Measurements from ENCODE around the gene NCAPG.

- TF ChIP-seq CTCF (IDR thresholded peaks at IDR 0.05) (no peak), POLR2A (IDR thresholded peaks at IDR 0.05) (no peak)
These were observed 43.3 kb downstream of the NCAPG start for GRCh38 chr4:17854036-17854435.

Measured in sigmoid colon (tissue), 3 donors.